ENCODE results near the gene CALCB.
"Not testable (repeated sequence)": the region's sequence is repeated elsewhere in the genome, so short reads cannot be mapped to it uniquely, and the experiment has no call there.

The CALCB gene, protein sequence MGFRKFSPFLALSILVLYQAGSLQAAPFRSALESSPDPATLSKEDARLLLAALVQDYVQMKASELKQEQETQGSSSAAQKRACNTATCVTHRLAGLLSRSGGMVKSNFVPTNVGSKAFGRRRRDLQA

DNA sequence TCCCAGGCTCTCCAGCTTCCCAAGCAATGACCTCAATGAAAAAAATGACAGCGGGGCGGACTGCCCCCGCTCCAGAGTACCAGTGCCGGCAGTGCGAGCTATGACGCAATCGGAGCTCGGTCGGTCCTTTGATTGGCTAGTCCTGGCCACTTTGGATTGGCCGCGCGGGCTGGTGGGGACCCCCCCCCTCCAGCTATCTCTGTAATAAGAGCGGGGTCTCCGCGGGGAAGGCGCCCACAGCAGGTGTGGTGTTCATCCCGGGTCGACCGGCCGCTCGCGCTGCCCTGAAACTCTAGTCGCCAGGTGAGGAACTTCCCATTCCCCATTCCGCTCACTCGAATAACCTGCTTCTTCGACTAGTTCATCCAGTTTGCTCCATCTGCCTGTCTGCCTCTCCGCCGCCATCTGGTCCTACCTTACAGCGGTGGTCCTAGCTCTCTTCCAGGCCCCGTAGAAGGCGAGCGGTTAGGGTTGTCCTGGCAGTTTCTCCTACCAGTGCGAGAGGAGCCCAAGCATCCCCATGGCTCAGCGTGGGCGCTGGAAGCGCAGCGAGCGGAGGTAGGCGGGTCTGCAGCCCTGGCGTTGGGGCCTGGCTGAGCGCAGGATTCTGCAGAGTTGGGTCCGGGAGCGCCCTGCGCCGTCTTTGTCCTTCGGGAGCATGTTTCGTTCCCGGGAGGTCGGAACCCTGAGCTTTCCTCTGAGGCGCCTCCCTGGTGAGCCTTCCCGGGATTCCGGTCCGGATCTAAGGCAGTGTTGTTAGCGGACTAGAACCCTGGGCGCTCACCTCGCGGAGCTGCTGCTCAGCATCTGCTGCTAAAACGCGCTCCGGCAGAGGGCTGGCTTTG is at the start of gene CALCB:
CALCB (plus strand) TSS at position 233 of the 845 bp plus-strand sequence. CDS start 1,126 bp downstream, outside the sequence.
- DNase-seq = peak in 13 of 58 donors; percentile 6 to 44 (median 16)

DNA sequence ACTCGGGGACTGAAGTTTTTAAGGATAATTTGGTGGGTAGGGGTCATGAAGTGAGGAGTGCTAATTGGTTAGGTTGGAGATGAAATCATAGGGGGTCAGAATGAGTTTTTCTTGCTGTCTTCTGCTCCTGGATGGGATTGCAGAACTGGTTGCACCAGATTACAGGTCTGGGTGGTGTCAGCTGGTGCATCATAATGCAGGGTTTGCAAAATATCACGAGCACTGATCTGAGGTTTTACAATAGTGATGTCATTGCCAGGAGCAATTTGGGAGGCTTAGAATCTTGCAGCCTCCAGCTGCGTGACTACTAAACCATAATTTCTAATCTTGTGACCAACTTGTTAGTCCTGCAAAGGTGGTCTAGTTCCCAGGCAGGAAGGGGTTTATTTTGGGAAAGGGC is 46.4 kb upstream of the CALCB start:
- DNase-seq = no peak

DNA sequence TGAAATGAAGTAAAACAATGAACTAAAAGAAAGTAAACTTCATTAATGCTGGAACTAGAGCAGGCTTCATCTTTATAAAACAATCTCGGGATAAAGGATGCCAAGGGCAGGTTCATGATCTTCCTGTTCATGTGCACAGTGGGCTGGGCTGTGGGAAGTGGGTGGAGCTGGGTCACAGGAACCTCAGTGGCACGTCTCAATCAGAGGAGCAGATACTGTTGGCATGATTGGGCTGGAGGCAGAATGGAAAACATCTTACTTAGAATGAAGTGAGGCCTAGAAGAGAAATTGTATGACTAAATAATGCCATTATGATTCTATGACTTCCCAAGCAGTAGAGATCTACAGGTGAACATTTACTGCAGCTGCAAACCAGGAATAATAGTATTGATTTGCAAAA is 45.4 kb upstream of the CALCB start:
- DNase-seq = no peak

DNA sequence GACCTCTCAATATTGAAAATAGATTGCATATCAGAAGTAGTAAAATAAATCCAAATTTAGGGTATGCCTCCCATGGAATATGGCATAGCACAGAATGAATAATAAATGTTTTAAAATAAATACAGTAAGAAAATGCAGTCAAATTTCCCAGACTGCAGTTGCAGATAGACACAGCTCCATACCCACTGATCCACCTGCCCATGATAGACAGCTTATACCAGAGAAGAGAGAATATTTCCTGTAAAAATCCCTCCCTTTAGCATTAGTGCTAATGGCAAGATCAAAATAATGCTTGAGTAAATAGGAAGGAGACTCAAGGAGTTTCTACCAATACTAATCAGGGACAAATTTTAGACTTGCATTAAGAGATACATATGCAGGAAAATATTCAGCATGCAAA is 45.0 kb upstream of the CALCB start:
- no peak for DNase-seq

DNA sequence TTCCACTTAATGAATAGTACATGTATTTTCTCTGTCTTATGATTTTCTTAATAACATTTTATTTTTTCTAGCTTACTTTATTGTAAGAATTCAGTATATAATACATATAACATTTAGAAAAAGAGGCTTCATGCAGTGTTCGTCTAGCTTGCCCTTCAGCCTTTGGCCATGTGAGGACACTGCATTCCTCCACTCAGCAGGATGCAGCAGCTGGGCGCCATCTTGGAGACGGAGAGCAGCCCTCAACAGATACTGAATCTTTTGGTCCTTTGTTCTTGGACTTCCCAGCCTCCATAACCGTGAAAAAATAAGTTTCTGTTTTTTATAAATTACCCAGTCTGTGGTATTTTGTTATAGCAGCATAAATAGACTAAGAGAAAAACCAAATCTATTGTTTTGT is 41.4 kb upstream of the CALCB start:
- DNase-seq = not testable (repeated sequence)

DNA sequence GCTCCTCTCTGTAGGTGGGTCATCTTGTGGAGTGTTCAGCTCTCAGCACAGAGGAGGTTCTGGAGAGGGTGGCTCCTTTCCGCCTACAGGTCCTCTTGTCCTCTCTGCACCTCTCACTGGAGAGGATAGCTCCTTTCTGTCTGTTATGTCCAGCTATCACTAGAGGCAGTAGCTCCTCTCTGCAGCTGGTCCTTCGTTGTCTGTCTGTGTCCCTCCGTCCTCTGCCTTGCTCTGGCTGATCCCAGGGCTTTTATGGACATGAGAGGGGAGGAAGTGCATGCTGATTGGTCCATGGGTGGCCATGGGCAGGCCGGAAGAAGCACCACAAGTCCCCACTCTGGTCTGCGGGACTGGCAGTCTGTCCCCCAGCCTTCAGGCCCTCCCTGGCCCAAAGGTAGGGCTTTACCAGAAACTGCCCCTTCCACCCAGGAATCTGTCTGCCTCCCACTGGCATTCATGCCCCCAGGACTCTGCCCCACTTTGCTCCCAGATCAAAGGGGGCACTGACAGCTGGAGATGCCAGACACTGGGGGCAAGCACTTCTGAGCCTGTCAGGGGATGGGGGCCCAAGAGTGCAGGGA is 38.6 kb upstream of the CALCB start:
- no peak for DNase-seq

DNA sequence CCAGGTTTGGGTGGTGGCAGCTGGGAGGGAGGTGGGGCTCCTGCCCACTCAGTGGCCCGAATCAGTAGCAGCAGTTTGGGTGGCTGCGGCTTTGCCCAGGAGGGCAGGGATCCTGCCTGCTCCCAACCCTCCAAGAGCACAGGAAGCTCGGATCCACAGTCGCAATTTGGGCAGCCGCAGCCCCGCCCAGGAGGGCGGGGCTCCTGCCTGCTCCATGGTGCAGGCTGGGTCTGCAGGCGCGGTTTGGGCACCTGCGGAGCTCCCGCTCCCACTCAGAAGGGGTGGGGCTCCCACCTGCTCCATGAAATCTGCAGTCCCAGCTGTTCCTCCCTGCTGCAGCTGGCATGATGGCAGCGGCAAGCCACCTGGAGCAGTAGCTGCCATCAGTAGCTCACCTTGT is 38.1 kb upstream of the CALCB start:
- DNase-seq = no peak

DNA sequence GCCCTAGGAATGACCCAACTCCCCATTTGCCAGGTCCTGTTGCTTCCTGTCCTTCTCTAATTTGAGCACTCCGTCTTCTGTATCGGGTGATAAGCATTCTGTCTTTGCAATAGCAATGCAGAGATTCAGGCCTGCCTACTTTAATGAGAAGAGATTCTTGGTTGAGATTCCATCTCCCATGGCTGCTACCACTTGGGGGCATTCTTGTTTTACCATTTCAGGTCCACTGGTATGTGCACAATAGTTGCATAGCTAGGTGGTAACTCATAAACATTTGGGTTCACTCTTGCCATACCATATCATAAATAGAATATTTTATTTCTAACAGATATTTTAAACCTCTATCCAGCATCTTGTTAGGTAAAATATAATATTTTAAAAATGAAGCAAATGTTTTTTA is 34.4 kb upstream of the CALCB start:
- no peak for DNase-seq

DNA sequence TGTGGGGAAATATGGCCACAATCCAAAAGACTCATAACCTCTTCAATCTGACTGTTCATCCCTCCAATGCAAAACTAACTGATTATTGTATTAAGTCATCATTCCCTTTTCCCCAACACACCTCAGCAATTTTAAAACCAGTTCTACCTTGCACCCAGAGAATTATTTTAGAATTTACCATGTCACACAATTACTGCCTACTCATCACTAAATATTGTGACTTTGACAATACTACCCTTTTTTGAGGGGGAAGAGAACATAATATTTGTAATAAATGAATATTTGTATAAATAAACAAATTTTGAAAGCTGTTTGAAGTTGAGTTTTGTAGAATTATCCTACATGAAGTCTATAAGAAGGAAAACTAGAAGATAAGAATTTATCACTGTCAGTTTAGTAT is 28.2 kb upstream of the CALCB start:
- no peak for DNase-seq

DNA sequence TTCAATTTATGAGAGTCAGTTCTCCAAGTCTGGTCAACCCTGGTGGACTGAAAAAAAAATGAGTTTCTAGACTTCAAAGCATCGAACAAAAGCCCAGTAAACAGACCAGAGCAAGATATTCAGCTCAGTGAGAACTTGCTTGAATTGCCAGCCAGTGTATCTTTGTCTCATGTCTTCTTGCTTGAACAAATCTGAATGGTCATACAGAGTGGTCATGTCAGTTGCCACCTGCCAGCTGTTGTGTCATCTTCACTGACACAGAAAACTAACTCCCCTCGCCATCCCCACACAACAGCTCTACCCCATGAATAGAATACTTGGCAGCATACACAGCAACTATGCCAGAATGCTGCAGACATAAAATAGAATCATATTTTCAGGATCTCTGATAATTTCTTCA is 27.5 kb upstream of the CALCB start:
- DNase-seq = no peak

DNA sequence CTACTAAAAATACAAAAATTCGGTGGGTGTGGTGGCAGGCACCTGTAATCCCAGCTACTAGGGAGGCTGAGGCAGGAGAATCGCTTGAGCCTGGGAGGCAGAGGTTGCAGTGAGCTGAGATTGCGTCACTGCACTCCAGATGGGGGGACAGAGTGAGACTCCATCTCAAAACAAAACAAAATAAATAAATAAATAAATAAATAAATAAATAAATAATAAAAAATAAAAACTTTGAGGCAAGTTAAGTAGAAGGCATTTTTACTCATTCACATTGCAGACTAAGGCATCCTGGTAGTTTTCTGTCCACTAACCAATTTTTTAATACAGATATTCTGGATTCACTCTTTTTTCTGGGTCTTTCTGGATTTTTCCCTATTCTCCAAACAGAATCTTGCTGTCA is 26.7 kb upstream of the CALCB start:
- DNase-seq = not testable (repeated sequence)

DNA sequence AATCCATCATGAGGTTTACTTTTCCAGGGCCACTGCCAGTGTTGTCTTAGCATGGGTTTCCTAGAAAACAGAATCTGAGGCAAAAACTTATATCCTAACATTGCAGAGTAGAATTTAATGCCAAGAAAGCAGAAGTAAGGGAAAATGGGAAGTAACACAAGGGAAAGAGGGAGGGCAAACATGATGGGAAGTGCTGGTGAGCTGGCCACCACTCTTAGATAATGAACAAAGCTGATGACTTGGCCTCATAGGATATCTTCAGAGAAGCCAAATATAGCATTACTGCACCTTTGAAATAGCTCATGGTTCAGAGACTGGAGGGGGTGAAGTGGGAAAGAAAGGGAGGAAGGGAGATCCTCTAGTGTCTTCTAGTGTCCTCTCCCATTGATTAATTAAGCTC is 24.8 kb upstream of the CALCB start:
- DNase-seq = no peak

DNA sequence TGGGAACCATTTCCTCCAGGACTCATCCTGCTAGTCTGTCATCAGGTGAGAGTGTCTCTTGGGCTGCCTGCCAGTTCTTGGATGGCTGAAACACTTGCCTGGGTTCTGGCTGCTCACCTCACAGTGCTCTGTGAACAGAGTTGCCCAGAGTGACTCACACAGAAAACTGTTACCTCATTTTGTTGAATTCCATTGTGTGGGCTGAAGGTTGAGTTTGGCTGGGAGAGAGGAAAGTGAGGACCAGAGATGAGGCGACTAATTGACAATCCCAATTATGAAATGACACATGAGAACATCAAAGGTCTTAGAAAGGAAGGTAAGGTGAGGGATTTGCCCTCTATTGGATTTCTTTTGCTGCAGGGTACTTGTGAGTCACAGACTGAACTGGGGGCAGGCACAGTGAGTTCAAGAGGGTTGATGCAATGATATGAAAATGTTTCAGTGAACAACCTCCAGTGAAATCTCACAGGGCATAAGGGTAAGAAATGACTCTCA is 20.2 kb upstream of the CALCB start:
- DNase-seq = no peak

DNA sequence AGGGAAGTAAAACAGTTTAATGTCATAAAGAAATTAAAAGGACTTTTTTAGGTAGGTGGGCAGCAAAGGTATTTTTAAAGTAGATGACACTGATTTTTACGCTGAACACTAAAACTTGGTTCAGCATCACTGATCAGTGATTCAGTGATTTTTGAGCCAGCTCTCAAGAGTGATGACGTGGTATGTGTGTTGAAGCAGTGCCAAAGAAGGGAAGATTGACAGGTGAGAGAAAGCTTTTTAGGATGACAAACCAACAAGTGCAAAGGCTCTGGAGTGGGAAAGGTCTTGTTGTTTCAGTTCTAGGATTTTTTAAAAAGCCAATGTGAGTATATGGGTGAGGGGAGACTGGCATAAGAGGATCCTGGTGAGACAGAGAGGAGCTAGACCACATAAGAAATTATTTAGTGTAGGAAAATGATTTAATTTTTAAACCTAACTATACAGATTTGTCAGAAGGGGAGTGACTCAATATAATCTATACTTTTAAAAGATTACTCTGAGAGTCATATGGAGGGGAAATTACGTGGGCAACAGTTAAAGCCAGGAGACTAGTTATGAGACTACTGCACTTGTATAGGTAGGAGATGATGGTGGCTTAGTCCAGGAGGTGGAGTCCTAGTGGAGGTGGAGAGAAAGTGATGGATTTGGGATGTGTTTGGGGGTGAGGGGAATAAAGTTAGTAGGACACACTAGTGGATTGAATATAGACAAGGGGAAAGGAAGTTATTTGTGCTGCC is 17.6 kb upstream of the CALCB start:
- no peak for DNase-seq

DNA sequence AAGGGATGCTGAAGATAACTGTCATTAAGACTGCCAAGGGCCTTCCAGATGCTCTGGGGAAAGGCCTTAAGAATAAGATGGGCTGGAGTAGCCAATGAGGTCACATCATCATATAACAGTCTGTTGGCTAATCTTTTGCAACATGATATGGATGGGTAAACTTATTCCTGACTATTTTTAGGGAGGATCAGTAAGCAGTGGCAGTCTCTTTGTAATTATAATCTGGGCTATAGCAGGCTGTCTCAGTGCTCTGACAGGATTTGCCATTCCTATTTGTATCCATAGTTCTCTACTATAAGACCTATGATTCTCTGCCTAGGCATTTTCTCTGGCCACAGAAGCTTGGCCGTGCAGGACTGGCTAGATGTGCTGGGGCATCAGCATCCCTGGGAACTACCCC is 16.1 kb upstream of the CALCB start:
- no peak for DNase-seq

DNA sequence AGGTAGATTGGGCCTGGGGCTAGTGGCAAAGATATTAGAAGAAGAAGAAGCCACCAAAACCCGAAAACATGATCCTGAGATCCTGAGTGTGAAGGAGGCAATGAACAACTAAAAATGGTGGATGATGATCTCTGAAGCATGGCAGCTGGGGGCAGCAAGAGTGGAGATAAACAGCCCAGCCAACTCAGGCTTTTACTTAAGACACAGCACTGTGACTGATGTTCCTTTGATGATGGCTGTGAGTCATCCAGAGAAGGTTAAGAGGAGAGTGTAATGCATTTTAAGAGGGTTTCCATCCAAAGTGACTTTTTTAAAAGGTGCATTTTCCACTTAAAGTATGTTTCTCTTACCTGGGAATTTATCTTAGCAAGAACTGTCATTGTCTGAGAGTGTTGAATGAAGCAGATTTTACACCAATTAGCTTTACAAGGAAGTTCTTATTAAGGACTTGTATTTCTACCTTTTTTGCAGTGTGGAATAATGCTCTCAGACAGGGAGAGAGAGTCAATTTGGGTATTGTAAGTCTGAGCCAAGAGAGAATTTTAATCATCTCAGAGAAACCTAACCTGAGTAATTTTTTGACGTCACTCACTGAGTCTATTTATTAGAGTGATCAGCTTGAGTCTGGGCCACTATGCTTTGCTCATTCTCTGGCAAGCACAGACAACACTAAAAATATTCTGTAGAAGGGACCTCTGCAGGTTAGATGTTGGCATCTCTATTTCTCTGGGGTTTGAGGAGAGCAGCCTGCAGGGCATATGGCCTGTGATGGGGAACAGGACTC is 14.1 kb upstream of the CALCB start:
- no peak for DNase-seq

DNA sequence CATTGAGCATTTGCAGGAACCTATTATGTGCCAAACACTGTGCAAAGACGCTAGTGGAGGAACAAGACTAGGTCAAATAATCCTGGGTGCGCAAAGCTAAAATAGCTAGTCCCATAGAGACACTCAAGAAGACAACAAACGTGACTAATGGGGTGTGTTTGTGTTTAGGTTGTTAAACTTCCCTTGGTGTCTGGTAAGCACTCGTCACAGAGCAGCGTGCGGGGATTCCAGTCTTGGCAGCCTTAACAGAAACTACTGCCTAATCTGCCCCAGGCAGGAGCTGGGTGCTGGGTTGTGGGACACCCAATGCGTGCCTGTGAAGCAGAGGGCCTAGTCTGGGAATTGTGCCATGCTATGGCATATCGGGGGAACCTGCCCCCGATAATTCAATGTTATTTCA is 10.8 kb upstream of the CALCB start:
- no peak for DNase-seq

DNA sequence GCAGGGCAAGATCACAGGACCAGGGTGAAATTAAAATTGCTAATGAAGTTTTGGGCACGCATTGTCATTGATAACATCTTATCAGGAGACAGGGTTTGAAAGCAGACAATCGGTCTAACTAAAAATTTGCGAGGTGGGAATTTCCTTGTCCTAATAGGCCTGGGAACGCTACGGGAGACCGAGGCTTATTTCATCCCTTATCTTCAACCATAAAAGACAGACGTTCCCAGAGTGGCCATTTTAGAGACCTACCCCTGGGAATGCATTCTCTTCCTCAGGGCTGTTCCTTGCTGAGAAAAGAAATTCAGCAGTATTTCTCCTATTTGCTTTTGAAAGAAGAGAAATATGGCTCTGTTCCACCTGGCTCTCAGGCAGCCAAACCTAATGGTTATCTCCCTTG is 3.6 kb upstream of the CALCB start:
- DNase-seq = not testable (repeated sequence)

DNA sequence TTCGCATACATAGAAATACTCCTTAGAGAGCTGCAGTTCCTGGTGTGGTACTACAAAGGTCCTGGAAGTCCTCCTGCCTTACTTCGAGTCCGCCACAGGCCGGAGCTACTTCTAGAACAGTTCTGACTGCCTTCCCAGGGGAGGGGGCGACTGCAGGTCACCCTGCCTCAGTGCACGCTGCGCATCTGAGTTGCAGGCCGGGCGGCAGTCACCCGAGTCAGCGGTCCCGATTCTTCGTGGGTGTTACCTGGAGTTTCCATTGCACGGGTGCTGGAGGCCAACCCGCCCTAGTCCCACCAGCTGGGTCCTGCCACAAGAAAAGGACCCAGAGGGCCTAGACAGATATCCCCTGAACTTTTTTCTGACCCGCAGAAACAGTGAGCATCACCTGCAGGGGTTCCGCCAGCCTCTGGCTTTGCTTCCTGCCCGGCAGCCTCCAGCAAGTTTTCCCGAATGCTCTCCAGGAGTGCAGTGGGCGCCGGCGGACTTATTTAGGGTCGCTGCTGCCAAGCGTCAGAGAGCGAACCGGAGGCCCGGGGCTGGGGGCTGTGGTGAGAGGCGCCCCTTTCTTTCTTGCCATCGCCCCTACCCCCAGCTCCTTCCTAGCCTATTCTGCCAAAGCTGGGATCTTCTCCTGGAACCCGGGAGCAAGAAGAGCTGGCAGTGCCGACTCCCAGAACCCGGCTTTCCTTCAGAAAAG is 1.7 kb upstream of the CALCB start:
- DNase-seq = no peak

DNA sequence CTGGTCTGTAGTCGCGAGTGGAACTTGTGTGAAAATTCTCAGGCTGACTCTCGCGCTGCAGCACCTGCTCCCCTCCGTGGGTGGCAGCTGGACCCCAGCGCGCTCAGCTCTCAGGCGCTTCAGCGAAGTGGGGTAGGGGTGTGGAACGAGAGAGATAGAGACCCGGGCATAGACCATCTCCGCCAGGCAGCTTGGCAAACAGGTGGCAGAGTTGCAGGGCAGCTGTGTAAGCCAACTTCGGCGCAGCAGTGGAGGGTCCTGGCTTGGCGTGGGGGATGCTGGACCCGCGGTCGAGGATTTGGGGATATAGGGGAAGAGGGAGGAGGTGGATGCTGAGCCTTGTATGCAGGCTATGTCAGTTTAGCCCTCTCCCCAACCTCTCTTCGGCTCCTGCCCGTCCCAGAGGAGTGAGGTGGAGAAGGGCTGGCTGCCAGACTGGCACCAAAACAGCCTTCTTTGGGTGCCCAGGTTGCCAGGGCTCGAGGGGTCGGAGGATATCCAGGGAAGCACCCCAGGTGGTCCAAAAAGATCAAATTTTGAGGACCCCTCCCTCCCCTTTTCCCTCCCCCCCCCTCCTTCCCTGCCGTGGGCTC is 746 bp upstream of the CALCB start:
- DNase-seq = no peak

All from anterior cingulate cortex (tissue), 58 donors.